Activated CD8-positive, alpha-beta memory T cell treated with anti-CD3 and anti-CD28 coated beads, Interleukin-2, amount 50 U/mL, for 1 hour (primary cell): ENCODE results near the gene GALNT10.

Experiments
- DNase-seq: peaks from one replicate; pipeline ENCODE4 v3.0.0-alpha.2; 2020; ENCODE audit errors: extremely low read depth

GALNT10 gene

DNA sequence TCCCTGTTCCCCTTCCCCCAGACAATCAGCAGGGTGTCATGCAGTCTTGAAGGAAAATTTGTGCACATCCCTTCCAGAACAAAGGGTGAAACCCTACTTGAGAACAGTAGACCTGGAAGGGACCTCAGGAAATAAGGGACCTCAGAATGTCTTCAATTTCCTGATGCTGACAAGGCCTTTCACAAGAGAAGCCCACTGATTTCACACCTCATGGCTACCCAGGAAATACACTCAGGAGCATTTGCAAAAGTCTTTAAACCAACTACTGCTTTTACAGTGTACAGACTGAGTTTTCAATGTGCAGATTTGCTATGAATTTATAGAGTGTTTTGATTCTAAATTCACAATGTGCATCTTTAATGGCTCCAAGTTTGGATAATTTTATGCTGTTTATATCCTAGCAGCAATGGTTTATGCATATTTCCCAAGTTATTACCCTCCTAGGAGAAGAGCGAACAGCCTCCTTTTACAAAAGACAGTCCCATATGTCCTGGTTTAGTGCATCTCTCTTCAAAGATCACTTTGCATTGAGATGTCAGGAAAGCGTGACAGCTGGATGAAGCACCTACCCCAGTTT, 74.8 kb downstream of the GALNT10 start:
- DNase-seq = no peak

DNA sequence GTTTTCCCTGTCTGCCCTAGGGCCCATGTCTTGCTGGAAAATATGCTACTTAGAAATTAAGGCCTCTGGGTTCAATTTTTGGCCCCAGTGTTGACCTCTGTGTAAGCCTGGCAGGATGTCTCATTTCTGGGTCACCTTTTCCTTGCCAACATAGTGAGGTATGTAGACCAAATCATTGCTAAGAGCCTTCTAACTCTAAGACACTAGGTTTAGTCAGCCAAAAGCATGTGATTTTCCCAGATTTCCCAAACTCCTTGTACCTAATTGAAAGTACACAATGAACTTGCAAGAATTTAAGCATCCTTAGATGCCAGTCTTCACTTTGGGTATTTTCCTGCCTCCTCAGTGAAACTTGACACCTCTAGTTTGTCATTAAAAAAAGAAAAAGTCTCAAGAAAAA, 77.0 kb downstream of the GALNT10 start:
- no peak for DNase-seq

DNA sequence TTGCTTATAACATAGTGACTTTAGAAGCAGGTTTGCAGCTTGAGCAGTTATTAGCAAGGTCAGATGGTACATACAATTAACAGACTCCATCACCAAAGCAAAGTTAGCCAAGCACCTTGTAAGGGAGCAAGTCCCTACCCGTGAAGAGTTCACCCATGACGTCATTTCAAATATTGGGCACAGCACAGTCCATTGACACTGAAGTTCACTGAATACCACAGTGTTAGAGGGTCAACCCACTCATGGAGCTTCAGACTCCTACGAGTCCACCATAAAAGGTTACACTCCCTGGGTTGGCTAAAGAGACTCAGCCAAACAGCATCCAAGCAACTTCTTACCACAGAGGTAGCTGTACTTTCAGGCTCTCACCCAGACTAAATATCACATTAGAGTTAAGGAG, 77.5 kb downstream of the GALNT10 start:
- DNase-seq = no peak

DNA sequence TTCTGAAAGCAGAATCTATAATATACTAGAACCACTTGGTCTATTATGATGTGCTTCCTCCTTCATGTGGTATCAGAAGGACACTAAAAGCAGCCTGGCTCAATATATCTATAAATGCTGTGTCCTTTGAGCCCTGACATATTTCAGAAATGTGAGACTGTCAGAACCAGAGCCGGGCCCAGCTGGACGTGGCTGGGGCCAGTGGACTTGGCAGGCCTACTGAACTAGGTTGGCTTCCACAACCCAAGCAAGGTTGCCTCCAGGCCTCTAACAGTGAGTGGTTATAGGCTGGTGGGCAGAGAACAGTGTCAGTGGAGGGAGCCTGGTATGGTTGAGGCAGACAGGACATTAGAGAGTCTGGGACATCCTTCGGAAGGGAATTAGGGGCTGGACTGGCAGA, 78.9 kb downstream of the GALNT10 start:
- DNase-seq = no peak

DNA sequence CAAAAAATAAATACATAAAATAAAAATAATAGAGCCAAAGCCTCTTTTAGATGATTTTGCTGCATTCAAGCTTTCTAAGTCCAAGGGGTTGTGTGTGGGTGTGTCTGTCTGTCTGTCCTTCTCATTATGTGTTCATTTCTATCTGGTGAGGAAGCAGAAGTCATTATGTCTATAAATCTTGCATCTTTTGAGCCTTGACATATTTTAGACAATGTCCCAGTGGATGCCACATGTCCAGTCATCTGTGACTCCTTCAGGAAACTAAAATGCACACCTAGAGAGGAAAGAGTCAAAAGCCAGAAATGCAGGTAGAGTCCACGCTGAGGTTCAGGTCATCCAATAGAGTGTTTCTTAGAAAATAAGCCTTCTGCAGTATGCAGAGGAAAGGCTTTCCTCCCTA, 80.9 kb downstream of the GALNT10 start:
- no peak for DNase-seq

DNA sequence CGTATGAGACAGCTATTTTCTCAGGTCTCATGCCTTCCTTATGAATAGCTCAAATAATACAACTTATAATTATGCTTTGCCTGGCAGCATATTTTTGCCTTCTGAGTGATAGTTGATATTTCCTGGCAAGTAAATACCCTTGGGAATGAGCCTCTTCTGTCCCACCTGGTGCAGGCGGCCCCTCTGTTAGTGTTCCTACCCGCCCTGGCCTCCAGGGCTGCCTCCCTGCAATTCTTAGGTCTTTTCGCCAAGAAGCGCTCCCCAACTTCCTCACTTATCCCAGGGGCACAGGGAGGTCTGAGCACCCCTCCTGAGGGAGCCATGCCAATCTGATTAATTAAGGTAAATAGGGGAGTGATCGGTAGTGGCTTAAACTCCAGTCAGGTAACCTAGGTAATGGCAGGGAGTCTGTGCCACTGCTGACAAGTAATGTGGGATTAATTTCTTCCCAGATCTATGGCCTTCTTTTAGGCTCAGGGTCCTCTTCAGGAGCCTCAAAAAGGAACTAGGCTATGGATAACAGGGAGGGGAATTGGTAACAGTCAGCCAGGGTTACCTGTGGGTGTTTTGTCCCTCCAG, 81.5 kb downstream of the GALNT10 start:
- no peak for DNase-seq

DNA sequence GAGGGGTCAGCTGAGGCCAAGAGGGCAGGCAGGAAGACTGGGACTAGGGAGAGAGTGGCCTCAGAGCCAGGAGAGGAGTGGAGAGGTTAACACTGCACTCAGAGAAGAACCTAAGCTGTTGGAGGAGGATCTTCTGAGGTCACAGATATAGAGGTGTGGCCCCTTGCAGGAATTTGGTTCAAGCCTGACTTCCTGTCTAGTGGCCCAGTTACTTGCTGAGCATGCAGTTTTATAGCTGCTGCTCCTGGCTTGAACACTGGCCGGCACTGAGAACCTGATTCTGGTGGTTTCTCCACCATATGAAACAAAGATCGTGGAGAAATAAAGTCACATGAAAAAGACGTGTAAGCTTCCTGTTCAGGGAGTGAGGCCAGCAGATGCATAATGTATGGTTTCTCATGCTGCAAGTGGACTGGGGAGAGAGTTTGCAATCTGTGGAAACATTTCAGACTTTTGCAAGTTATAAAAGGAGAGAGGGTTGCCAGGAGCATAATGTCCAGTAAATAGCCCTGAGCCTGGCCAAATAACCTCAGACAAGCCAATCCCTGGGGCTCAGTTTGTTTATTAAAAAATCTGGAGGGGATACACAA, 82.6 kb downstream of the GALNT10 start:
- no peak for DNase-seq

DNA sequence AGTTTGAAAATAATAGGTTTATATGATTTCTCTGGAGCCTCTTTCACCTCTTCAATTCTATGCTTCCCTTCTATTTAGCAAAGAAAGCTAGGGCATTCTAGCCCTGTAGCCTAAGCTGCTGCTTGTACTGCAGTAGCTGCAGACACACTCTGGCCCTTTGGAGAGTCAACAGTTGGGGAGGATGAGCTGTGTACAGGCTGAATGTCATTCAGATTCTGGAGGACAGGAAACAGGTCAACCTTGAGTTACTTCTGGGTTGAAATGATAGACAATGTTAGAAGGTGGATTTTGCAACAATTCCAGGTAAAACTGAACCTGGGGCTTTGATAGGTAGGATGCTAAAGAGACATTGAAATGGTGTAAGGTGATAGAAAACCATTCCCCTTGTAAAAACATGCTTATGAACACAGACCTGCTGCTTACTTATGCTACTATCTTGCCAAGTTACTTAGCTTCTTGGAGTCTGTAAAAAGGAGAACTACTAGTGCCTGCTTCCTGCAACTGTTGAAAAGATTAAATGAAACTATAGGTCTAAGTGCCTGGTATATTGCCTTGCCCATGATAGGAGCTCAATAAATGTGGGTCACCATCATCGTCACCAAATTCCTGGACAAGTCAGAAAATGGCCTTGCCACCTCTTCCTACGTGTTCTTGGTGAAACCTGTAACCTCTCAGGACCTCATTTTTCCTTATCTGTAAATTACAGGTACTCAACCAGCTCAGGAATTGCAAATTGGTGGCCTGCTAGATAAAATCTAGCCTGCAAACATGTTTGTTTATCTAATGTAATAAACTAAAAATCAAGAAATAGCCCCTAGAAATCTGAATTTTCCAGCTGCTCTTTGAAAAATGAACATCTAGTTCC, 83.7 kb downstream of the GALNT10 start:
- DNase-seq = no peak

DNA sequence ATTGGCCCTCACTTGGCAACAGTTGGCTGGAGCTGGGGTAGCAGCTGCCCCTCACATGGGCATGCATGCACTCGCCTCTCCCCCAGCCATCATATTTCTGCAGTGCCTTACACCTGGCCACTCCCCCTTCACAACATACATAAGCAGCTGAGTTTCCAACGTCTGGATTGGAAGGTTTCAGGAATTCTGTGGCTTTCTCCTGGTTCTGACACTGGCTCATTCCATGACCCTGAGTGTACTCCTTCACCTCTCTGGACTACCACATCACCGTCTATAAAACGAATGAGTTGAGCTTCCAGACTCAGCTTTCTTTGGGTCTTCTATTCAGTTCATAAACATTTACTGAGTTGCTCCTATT, 84.3 kb downstream of the GALNT10 start:
- DNase-seq = no peak

DNA sequence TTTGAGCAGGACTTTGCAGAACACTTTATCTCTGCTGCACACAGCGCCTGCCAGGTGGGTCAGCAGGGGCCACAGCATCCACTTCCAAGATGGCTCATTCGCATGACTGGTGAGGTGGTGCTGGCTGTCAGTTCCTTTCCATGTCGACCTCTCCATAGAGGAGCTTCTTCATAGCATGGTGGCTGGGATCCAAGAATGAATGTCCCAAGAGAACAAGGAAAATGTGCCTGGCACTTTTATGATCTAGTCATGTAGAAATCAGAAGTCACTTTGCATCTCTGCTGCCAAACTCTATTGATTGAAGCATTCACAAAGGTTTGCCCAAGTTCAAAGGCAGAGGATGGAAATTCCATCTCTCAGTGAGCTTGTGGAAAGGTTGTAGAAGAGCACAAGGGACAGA, 85.0 kb downstream of the GALNT10 start:
- DNase-seq = no peak

DNA sequence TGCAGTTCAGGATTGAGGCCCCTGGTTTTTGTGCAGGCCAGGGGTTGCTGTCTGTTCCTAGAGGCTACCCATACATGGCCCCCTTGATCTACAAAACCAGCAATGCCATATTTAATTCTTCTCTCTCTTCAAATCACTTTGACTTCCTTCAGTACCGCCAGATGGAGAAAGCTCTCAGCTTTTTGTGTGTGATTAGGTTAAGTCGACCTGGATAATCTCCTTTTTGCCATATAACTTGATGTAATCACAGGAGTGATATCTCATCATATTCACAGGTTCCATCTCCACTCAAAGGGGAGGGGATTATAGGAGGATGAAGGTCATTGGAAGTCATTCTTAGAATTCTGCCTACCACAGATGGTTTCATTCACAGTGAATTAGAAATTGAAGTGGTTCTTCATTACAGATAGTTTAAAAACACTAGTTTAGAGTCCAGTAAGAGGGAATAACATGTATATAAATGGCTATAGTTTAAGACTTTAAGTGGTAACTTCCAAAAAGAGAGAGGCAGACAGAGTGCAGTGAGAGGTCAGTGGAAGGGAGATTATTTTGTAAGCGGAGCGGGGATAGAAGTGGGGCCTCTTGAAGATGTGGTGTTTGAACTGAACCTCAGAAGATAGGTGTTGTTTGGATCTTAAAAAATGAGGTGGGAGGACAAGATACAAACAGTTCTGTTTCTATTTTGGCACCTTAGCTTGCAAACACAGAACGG, 85.9 kb downstream of the GALNT10 start:
- no peak for DNase-seq

DNA sequence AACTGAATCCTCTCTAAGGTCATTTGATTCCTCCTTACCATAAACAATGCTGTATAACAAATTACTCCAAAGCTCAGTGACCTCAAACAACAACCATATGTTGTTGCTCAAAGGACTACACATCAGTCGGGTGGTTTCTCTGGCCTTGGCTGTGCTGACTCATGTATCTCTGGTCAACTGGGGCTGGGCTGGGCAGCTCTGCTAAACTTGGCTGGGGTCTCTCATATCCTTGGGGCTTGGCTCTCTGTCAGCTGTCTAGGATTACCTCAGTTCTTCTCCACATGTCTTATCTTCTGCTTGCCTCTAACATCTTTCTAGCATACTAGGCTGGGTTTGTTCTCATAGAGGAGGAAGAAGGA, 86.4 kb downstream of the GALNT10 start:
- no peak for DNase-seq

DNA sequence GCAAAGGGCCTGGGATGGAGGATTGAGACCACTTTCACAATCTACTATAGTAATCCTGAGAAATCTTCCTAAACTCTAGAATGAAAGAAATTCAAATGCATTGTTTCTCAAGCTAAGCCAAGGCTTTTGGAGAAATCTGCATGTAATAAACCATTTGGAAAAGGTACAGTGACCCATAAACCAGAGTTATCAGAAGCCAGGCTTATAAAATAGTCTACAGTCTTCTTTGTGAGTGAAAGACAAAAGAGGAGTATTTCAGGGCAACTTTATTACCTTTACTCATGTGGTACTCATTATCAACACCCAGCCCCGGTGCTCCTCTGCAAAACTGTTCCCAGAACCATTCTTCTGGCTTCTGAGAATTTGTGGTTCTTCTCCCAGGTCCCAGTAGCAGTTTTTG, 87.0 kb downstream of the GALNT10 start:
- no peak for DNase-seq

DNA sequence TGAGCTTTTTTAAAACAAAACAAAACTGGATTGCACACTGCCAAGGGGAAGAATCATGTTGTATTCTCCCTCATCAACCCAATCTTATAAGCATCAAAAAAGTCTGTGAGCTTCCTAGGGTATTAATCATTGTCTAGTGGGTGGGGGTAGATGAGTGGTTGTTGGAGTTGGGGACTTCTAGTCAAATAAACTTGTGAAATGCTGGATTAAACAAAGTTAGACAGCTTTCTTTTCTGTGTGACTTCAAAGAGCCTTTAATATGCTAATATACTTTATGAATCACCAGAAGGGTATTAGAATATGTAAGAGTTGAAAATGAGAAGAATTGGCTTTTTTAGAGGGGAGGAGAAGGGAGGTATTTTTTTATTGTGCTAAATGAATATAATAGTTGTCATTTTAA, 87.7 kb downstream of the GALNT10 start:
- DNase-seq = no peak

DNA sequence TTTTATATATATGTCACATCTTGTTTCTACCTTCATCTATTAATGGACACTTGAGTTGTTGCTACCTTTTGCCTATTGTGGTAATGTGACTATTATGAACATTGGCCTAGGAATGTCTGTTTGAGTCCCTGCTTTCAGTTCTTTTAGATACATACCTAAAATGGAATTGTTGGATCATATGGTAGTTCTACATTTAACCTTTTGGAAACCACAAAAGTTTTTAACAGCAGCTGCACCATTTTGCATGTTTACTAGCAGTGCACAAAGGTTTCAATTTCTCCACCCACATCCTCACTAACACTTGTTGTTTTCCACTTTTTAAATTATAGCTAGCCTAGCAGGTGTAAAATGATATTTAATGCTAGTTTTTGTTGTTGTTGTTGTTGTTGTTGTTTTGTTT, 88.4 kb downstream of the GALNT10 start:
- DNase-seq = no peak

DNA sequence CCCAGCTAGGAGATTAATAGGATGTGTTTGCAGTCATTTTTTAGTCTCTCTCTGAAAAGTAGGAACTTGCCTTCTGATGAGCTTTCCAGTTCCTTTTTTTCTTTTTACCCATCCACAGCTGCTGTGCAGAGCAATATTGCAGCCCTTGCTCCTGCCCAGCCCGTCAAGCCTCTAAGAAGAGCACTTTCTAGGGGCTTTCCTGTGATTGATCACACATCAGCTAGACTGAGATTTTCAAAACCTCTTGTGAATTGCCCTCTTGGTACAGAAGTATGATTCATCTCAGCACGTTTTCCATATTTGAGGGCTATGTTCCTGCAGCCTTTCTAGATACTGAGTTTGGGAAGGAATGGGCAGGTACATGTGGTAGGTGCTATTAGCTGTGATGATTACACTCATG, 93.9 kb downstream of the GALNT10 start:
- no peak for DNase-seq

DNA sequence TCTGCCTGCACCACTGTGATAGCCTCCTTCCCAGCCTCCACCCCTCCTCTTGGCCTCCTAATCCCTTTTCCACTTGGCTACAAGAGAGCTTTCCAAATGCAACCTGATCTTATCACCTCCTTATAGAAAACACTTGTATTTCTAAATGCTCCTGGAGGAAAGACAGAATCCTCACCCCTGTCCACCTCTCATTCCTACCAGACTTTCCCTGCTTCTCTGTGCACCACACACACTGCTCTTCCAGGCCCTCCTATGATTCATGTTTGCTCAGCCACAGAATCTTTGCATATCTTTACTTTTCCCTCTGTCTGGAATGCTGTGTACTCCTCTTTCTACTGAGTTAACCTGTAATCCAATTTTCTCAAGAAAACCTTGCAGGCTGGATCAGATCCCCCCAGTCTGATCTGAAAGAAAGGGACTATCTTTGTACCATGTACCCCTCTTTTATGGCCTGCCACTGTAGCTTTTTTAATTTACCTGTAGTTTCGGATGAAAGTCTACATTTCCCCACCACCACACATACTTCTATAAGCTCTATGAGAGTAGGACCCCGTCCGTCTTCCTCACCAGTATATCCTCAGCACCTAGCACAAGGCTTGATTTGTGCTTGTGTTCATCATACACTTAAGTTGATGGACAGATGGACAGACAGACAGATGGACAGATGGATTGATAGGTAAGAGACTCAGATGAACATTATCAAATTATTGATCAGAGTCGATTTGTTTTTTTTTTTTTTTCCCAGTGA, 95.3 kb downstream of the GALNT10 start:
- no peak for DNase-seq

DNA sequence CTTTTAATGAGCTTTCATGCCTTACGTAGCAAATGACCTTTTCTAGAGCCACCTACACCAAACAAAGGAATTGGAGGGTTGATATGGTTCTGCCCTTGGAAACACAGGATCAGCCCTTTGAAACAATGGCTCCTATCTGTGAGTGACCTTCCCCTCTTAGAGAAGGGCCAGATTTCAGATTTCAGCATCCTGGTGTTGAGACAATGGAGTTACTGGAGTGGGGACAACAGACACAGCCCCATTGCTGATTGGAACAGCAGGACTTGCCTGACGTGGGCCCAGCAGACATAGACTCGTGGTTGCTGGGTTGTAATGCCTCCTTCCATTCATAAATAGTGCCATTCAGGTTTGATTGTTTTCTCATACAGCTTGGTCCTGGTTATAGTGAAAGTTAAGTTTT, 96.0 kb downstream of the GALNT10 start:
- DNase-seq = no peak

DNA sequence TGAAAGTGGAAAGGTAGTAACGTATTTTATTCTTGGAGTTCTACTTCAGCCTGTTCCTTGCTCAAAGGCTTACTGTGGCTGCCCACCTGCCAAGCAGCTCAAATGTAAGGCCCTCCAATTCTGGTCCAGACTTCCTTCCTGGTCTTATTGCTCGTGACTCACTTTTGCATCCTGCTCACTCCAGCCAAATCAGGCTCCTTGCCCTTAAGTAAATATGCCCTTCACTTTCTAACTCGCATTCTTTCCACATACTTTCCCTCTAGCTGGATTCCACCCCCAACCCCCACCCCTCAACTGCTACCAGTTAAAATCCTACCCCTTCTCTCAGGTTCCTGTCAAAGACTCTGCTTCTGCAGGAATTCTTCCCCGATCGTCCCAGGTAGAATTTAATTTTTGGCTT, 96.6 kb downstream of the GALNT10 start:
- no peak for DNase-seq

DNA sequence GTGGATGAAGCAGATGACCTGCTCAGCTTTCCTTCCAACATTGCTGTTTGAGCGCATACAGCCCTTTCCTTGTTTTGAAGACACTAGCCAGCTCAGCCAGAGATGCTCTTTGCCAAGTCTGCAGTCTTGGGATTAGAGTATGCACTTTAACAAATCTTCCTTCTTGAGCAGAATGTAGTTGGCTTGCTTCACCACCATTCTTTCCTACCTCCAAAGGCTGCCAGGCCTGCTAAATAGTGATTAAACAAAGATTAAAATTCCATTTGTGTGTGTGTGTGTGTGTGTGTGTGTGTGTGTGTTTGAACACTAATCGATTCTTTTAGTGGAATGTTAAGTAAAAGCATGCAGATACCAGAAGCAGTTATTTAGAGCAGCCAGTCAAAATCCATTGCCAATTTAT, 97.6 kb downstream of the GALNT10 start:
- DNase-seq = no peak

DNA sequence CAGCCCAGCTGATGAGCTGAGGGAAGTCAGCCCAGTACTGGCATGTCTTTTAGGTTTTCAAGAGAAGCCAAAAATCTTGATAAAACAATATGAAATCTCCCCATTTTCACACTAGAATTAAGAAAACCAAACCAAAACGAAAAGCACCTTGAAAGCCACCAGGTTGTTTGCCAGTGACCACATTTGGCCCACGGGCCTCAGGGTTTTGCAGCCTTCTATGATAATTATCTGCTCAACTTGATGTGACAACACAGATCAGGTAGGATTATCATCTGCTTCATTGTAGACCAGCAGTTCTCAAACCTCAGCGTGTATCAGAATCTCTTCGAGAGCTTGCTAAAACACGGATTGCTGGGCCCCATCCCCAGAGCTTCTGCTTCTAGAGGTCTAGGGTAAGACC, 101.4 kb downstream of the GALNT10 start:
- DNase-seq = no peak

DNA sequence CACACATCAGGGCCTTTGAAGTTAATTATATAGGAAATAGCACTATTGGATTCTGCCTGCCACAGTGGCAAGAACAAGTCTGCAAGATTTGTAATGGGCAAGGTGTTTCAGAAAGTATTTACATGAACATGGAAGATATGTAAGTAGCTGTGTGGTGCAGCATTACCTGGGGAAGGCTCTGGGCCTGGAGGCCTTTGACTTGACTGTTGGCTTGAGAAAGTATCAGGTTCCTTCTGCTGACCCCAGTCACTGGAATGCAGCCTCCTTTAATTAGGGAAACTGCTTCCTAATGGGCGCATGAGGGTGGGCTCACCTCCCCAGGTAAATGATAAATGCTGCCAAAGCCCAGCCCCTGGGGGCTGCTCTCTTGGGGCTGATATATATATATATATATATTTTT, 102.7 kb downstream of the GALNT10 start:
- DNase-seq = no peak
